ENCODE measurements around the gene PITPNM1. TPM values are rescaled to one million over a fixed set of nuclear protein-coding genes. Genes with fewer than 3 reads are reported as not detected.

The PITPNM1 gene
- total RNA-seq, 4 donors from 2014 or later, result 24.5 to 35.9 (median 28.7) TPM

- Histone ChIP-seq H3K36me3 (peaks cover 4 to 60% (median 8%) of the 10 kb centered on the region in 3 donors), H3K9me3 (no peaks in the 10 kb centered on the region), H3K4me3 (no peak overlapping the region), H3K27ac (no peak overlapping the region), H3K4me1 (peaks cover 26 to 45% (median 39%) of the 10 kb centered on the region in 3 donors), H3K27me3 (peaks cover 0 to 38% (median 0%) of the 10 kb centered on the region in 4 donors)
- WGBS, 2 donors, result 90 to 97% methylated on average over 2 to 7 of the region's 18 CpGs
- DNase-seq, result no peak
- intact Hi-C loops (cut with DNase I), result loop anchor here (5.0 kb wide), 1 partner anchor 100 kb away; the partner anchor contains the start of genes PPP1CA and TBC1D10C
- no peak for TF ChIP-seq CTCF (IDR thresholded peaks at IDR 0.05)
- no peak for TF ChIP-seq POLR2A (IDR thresholded peaks at IDR 0.05)
Measured at GRCh38 chr11:67502328-67502979, 2.7 kb downstream of the PITPNM1 start.

- TF ChIP-seq CTCF (IDR thresholded peaks at IDR 0.05) (no peak), POLR2A (IDR thresholded peaks at IDR 0.05) (no peak)
- DNase-seq, result no peak
- Histone ChIP-seq H3K27me3 (peaks cover 0 to 38% (median 0%) of the 10 kb centered on the region in 4 donors), H3K9me3 (no peaks in the 10 kb centered on the region), H3K36me3 (peaks cover 4 to 64% (median 8%) of the 10 kb centered on the region in 3 donors), H3K27ac (no peak overlapping the region), H3K4me1 (peaks cover 20 to 39% (median 33%) of the 10 kb centered on the region in 3 donors), H3K4me3 (no peak overlapping the region)
- 95% methylated on average over 11 to 13 of the region's 18 CpGs for WGBS, 2 donors
- intact Hi-C loops (cut with DNase I), result loop anchor here (5.0 kb wide), 1 partner anchor 100 kb away; the partner anchor contains the start of genes PPP1CA and TBC1D10C
Measured at GRCh38 chr11:67501854-67502253, 3.3 kb downstream of the PITPNM1 start.

GRCh38 chr11:67500831-67501715, 4.1 kb downstream of the PITPNM1 start:
- Histone ChIP-seq H3K4me3 (no peak overlapping the region), H3K4me1 (peaks cover 12 to 31% (median 25%) of the 10 kb centered on the region in 3 donors), H3K9me3 (no peaks in the 10 kb centered on the region), H3K36me3 (peaks cover 4 to 67% (median 8%) of the 10 kb centered on the region in 3 donors), H3K27ac (no peak overlapping the region), H3K27me3 (peaks cover 0 to 38% (median 0%) of the 10 kb centered on the region in 4 donors)
- no peak for DNase-seq
- TF ChIP-seq POLR2A (IDR thresholded peaks at IDR 0.05) (no peak), CTCF (IDR thresholded peaks at IDR 0.05) (no peak)
- 83 to 87% methylated on average over 7 to 9 of the region's 9 CpGs for WGBS, 2 donors
- intact Hi-C loops (cut with DNase I), result loop anchor here (5.0 kb wide), 1 partner anchor 99 kb away; the partner anchor contains the start of genes PPP1CA and TBC1D10C

- H3K36me3 ChIP-seq, result peaks cover 4 to 74% (median 8%) of the 10 kb centered on the region in 3 donors
- H3K27ac ChIP-seq, result no peak overlapping the region
- TF ChIP-seq POLR2A (IDR thresholded peaks at IDR 0.05) (no peak), CTCF (IDR thresholded peaks at IDR 0.05) (no peak)
- WGBS, 2 donors, result 86% methylated on average over 1 of the region's 1 CpG; no CpG with 5 or more reads in 1 of the 2 donors
- H3K4me1 ChIP-seq, result peaks cover 6 to 25% (median 19%) of the 10 kb centered on the region in 3 donors
- H3K9me3 ChIP-seq, result no peaks in the 10 kb centered on the region
- DNase-seq, result no peak
- no peak overlapping the region for H3K4me3 ChIP-seq
- intact Hi-C loops (cut with DNase I), result loop anchor here (5.0 kb wide), 1 partner anchor 98 kb away; the partner anchor contains the start of genes PPP1CA and TBC1D10C
- H3K27me3 ChIP-seq, result peaks cover 0 to 38% (median 0%) of the 10 kb centered on the region in 4 donors
Measured at GRCh38 chr11:67500484-67500821, 4.7 kb downstream of the PITPNM1 start.
